Natural killer cell treated with Interleukin-12 subunit alpha and Interleukin-12 subunit beta and Interleukin-15 and Interleukin-18, amount 100 ng/mL, for 72 hours (primary cell): ENCODE data around the gene TNRC18. TPM values are rescaled to one million over a fixed set of nuclear protein-coding genes. Genes with fewer than 3 reads are reported as not detected.
"Not testable (repeated sequence)": the region's sequence is repeated elsewhere in the genome, so short reads cannot be mapped to it uniquely, and the experiment has no call there.

ENCODE experiments used
- ATAC-seq, 2 donors: fragments of 150-1000 bp; cut with Tn5 transposase in 1 of 2; sonication (Bioruptor Pico), chemical (Tn5 transposase) in 1 of 2; 2 replicates each; pipeline ENCODE4 v1.10.0; 2021
- DNase-seq: peaks from one replicate; pipeline ENCODE4 v3.0.0; 2022; ENCODE audit warnings: low spot score
- H3K27ac Mint-ChIP-seq, 2 donors: 1 replicate in 1 of 2; 2 replicates in 1 of 2; pipeline ENCODE4 v1.8.0; 2022; ENCODE audit warnings: mixed read lengths in 2 of 2, mild to moderate bottlenecking in 1 of 2, moderate library complexity in 1 of 2
- H3K27me3 Mint-ChIP-seq, 2 donors: 1 replicate in 1 of 2; 2 replicates in 1 of 2; pipeline ENCODE4 v1.8.0; 2022; ENCODE audit warnings: mixed read lengths in 2 of 2
- H3K36me3 Mint-ChIP-seq: one replicate; pipeline ENCODE4 v1.8.0; 2022; ENCODE audit warnings: mixed read lengths
- H3K4me1 Mint-ChIP-seq, 2 donors: 1 replicate in 1 of 2; 2 replicates in 1 of 2; pipeline ENCODE4 v1.8.0; 2022; ENCODE audit warnings: low read depth in 2 of 2, mixed read lengths in 2 of 2, mild to moderate bottlenecking in 1 of 2
- H3K4me3 Mint-ChIP-seq: one replicate; pipeline ENCODE4 v1.8.0; 2022; ENCODE audit warnings: mixed read lengths
- H3K9me3 Mint-ChIP-seq: 2 replicates; pipeline ENCODE4 v1.8.0; 2022; ENCODE audit warnings: mixed read lengths
- total RNA-seq, 2 donors: library from RNA; stranded (reverse); gene quantifications; one replicate each; pipeline ENCODE4 v1.2.3, GENCODE V29; 2022

Gene TNRC18
- total RNA-seq, 2 donors from 2014 or later: 81.2 to 87.6 TPM

DNA sequence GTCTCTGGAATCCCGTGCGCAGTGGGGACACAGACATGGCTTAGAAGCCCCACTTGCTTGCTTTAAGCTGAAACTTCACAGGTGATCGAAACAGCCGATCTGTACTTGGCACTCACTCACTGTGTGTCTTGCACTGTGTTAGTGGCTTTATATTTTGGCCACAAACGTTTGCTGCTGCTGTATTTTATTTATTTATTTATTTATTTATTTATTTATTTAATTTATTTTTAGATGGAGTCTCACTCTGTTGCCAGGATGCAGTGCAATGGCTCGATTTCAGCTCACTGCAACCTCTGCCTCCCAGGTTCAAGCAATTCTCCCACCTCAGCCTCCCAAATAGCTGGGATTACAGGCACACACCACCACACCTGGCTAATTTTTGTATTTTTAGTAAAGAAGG, 63.6 kb downstream of the TNRC18 start:
- H3K36me3 Mint-ChIP-seq: not testable (repeated sequence)

GRCh38 chr7:5359344-5359743, 64.3 kb downstream of the TNRC18 start:
- peaks cover 27 to 34% of the 10 kb centered on the region in 2 donors for H3K4me1 Mint-ChIP-seq
- H3K9me3 Mint-ChIP-seq: no peaks in the 10 kb centered on the region
- no peak overlapping the region for H3K4me3 Mint-ChIP-seq
- H3K36me3 Mint-ChIP-seq: peaks cover 4% of the 10 kb centered on the region
- ATAC-seq (no peak), DNase-seq (no peak)
- no peak overlapping the region for H3K27ac Mint-ChIP-seq
- no peaks in the 10 kb centered on the region for H3K27me3 Mint-ChIP-seq

More for the DNA sequence above, 63.6 kb downstream of the TNRC18 start:
- not testable (repeated sequence) for ATAC-seq, H3K27me3 Mint-ChIP-seq, H3K4me3 Mint-ChIP-seq, DNase-seq, H3K9me3 Mint-ChIP-seq
- Mint-ChIP-seq H3K4me1 (peaks cover 20 to 32% of the 10 kb centered on the region in 2 donors), H3K27ac (peak overlapping the region in 1 of 2 donors; percentile 69)

DNA sequence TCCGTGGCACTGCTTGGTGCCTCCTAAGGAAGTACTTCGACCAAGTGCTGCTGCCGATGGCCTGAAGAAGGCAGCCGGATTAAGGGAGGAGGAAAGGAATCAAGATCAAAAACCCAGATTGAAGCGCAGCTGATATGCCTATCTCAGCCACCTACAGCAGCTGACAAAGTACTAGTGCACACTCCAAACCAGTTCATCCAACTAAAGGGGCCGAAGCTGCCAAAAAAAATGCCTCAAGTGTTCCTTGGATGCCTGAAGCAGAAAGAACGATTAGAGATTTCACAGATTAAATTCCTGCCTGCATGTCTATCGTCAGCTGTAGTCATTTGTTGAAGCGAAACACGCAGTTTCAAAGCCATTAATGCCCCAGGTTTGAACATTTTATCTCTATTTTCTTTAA, 65.7 kb downstream of the TNRC18 start:
- ATAC-seq (no peak), DNase-seq (no peak)
- Mint-ChIP-seq H3K36me3 (peaks cover 6% of the 10 kb centered on the region), H3K27me3 (no peaks in the 10 kb centered on the region), H3K27ac (no peak overlapping the region), H3K9me3 (no peaks in the 10 kb centered on the region), H3K4me3 (no peak overlapping the region), H3K4me1 (peaks cover 23 to 35% of the 10 kb centered on the region in 2 donors)

DNA sequence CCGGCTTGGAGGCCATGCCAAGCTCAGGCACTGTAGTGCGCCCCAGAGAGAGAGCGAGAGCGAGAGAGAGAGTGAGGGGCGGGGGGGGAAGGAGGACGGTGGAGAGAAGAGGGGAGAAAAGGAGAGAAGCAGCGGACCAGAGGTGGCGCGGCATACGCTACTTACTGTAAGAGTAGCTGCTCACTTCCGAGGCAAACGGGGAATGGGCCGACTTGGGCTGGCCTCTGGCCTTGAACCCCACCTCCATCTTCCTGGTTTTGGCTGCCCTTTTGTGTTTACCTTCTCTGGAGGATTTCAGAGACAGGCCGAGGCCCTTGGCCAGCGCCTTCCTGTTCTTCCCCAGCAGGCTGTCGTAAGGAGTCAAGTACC, 66.9 kb downstream of the TNRC18 start:
- H3K27me3 Mint-ChIP-seq: no peaks in the 10 kb centered on the region
- ATAC-seq (no peak), DNase-seq (no peak)
- H3K9me3 Mint-ChIP-seq: no peaks in the 10 kb centered on the region
- peaks cover 23 to 37% of the 10 kb centered on the region in 2 donors for H3K4me1 Mint-ChIP-seq
- H3K27ac Mint-ChIP-seq: no peak overlapping the region
- H3K36me3 Mint-ChIP-seq: peaks cover 6% of the 10 kb centered on the region
- H3K4me3 Mint-ChIP-seq: no peak overlapping the region

GRCh38 chr7:5354460-5355232, 69.0 kb downstream of the TNRC18 start:
- ATAC-seq (peak; percentile 83 to 91), DNase-seq (peak; percentile 79)
- Mint-ChIP-seq H3K4me3 (peak overlapping the region; percentile 77), H3K27me3 (no peaks in the 10 kb centered on the region), H3K27ac (peak overlapping the region; percentile 62 to 85), H3K9me3 (no peaks in the 10 kb centered on the region), H3K36me3 (peaks cover 6% of the 10 kb centered on the region), H3K4me1 (peaks cover 21 to 33% of the 10 kb centered on the region in 2 donors)

- H3K27ac Mint-ChIP-seq: peak overlapping the region in 1 of 2 donors; percentile 85
- H3K4me1 Mint-ChIP-seq: peaks cover 18 to 36% of the 10 kb centered on the region in 2 donors
- DNase-seq: no peak
- H3K27me3 Mint-ChIP-seq: no peaks in the 10 kb centered on the region
- no peaks in the 10 kb centered on the region for H3K9me3 Mint-ChIP-seq
- ATAC-seq: no peak
- H3K4me3 Mint-ChIP-seq: no peak overlapping the region
- H3K36me3 Mint-ChIP-seq: peaks cover 6% of the 10 kb centered on the region
Measured at GRCh38 chr7:5352440-5353010, 71.1 kb downstream of the TNRC18 start.

DNA sequence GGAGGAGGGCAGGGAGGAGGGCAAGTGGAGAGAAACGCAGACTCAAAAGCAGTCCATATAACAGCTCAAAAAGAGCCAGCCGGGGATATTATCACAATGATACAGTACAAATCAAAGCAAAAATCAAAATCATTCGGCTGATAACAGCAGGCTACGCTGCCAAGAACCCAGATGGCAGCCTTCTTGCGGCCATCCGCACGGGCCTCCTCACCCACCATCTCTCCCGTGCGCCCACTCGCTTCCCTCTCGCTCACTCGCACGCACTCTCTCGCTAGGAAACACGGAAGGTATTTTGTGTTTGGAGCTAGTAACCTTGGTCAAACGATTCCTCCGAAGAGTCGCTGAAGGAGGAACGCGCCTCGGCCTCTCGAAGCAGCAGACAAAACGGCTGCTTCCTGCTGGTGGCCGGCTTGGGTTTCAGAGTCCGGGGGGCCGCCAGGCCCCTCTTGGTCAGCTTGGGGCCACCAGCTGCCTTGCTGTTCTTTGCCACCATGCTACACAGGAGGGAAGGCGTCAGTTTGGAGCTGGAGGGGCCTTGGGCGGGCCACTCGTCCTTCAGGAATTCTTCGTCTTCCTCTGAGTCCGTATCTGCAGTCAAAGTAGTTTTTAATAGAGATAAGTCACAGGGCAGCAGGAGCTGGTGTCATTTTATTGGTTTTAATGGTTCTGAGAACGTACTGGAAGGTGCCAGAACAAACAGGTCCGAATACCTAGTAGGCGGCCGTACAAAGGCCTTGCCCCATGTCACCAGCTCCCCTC, 71.9 kb downstream of the TNRC18 start:
- ATAC-seq: no peak
- no peaks in the 10 kb centered on the region for H3K9me3 Mint-ChIP-seq

DNA sequence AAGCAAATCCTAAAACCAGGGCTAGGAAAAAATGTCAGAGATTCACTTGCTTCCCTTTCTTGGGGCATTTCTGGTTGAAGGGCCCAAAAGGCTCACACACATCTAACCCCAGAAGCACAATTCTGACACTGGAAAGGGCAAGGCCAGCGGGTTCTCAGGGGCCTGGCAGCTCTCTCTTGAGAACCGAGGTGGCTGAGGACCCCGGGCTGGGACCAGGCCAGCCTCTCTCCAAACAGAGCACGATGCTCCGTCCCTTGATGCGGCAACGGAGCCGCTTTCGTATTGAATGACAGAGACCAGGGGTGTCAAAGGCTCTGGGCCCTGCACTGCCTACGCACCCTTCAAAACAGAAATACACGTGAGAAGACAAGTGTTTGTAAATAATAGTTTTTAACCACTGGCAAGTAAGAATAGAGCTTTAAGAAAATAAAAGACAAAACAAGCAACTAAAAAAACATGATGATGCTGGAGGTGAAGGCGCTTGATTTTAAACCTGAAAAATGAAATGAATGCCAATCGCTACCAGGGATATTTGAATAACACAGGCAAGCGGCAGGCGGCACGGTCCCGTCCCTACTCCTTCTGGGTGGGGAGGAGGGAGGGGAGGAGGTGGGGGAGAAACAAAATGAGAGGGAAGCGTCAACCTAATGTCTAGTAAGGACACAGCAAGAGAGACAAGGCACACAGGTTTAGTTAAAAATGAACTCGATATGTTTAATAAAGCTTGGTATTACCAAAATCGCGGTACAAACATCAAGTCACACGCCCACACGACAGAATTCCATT, 72.8 kb downstream of the TNRC18 start:
- Mint-ChIP-seq H3K36me3 (peaks cover 6% of the 10 kb centered on the region), H3K27ac (no peak overlapping the region), H3K27me3 (no peaks in the 10 kb centered on the region), H3K4me1 (peaks cover 18 to 33% of the 10 kb centered on the region in 2 donors), H3K9me3 (no peaks in the 10 kb centered on the region), H3K4me3 (no peak overlapping the region)
- ATAC-seq (no peak), DNase-seq (no peak)

More for the DNA sequence above, 71.9 kb downstream of the TNRC18 start:
- Mint-ChIP-seq H3K27me3 (no peaks in the 10 kb centered on the region), H3K4me3 (no peak overlapping the region), H3K36me3 (peaks cover 6% of the 10 kb centered on the region), H3K27ac (no peak overlapping the region), H3K4me1 (peaks cover 18 to 36% of the 10 kb centered on the region in 2 donors)
- no peak for DNase-seq

GRCh38 chr7:5350174-5350463, 73.5 kb downstream of the TNRC18 start:
- Mint-ChIP-seq H3K4me1 (peaks cover 12 to 29% of the 10 kb centered on the region in 2 donors), H3K4me3 (no peak overlapping the region), H3K9me3 (no peaks in the 10 kb centered on the region), H3K27ac (no peak overlapping the region), H3K36me3 (peaks cover 6% of the 10 kb centered on the region), H3K27me3 (no peaks in the 10 kb centered on the region)
- DNase-seq: no peak
- ATAC-seq: no peak

DNA sequence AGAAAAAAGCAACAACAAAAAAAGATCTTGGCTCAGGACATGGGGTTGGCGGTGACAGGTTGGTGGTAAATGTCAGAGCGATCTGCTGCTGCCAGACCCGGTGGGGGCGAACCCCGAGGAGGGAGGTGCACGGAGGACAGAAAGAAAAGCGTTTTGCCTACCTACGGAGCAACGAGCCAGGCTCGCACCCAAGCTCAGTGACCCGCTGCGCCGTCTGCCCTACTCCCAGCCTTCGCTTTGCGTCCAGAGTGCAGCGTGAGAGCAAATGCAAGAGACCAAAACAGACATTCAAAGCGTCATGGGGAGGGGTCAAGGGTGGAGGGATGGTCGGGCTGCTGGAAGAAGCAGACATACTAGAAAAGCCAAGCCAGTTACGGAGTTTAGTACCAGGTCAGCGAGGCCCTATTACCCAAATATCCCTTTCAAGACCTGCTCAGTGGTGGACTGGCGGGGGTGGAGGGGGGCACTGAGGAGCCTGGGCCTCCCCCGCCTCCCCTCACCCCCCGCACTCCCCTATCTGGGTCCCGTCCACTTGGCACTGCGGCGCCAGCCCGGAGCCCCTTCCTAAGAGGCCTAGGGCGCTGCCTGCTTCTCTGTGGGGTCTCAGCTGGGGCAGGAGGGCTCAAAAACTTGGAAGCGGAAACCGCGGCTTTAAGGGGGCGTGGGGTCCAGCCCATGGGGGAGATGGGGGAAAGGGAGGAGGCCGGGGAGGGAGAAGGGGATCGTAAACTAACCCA, 74.0 kb downstream of the TNRC18 start:
- DNase-seq: no peak
- Mint-ChIP-seq H3K4me1 (peaks cover 7 to 24% of the 10 kb centered on the region in 2 donors), H3K9me3 (no peaks in the 10 kb centered on the region), H3K27me3 (no peaks in the 10 kb centered on the region), H3K36me3 (peaks cover 5% of the 10 kb centered on the region), H3K27ac (no peak overlapping the region), H3K4me3 (no peak overlapping the region)
- ATAC-seq: no peak

- ATAC-seq (no peak), DNase-seq (no peak)
- Mint-ChIP-seq H3K9me3 (no peaks in the 10 kb centered on the region), H3K27me3 (no peaks in the 10 kb centered on the region), H3K4me3 (no peak overlapping the region), H3K27ac (no peak overlapping the region), H3K36me3 (peaks cover 3% of the 10 kb centered on the region), H3K4me1 (peaks cover under 1 to 18% of the 10 kb centered on the region in 2 donors)
Measured at GRCh38 chr7:5349005-5349380, 74.6 kb downstream of the TNRC18 start.

DNA sequence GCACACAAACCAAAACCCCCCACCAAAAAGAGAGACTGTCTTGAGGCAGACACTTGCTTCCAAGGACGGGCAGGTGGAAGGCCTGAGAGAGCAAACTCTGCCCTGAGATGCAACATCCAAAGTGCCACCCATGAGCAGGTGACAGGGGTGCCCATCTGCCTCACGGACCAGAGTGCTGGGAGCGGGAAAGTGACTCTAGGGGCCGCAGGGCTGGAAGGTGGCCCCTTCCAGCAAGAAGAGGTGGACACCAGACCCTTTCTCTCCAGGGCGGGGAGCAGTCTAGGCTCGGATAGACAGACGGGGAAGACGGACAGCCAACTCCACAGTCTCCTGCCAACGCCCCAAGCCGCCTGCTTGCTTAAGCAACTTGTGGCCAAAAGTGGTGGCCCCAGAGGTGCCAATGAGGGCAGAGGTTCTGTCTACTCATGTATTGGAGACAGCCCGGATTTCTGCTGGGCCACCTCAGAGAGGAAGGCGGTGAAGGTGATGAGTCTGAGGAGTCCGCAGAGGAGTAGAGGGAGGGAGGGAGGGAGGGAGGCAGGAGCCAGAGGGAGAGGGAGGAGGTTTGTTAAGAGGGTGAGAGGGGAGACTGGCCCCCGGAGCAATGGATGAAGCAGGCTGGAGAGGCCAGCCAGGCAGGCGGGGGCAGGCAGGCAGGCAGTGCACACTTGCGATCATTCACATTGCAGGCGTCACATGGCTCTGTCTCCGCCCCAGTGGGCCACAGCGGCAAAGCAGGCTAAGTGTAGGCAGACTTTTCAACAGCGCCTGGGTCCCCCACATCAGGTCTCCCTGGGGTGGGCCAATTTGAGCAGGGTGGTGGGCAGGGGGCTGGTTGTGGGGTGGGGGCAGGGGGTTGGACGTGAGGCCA, 75.3 kb downstream of the TNRC18 start:
- Mint-ChIP-seq H3K27ac (peak overlapping the region in 1 of 2 donors; percentile 37), H3K27me3 (no peaks in the 10 kb centered on the region), H3K9me3 (no peaks in the 10 kb centered on the region), H3K4me1 (peaks cover 0 to 18% of the 10 kb centered on the region in 2 donors), H3K4me3 (no peak overlapping the region), H3K36me3 (peaks cover 9% of the 10 kb centered on the region)
- DNase-seq (no peak), ATAC-seq (no peak)
